Loucy (cell line): ENCODE results near the gene NAGS.

Source experiments
- H2AFZ ChIP-seq: fragments of 200-600 bp; sonication (generic); 2 replicates; pipeline ENCODE4 v1.6.0; 2016; ENCODE audit warnings: antibody characterized with exemption, mild to moderate bottlenecking, low read length, moderate library complexity
- H3F3A ChIP-seq: fragments of 200-600 bp; 2 replicates; pipeline ENCODE4 v1.6.0; 2016; ENCODE audit warnings: antibody characterized with exemption, low read depth, mild to moderate bottlenecking
- H3K27me3 ChIP-seq: fragments of 200-600 bp; sonication (generic); 2 replicates; pipeline ENCODE4 v1.6.1; 2014; ENCODE audit warnings: low read length, mild to moderate bottlenecking; ENCODE audit not compliant: insufficient read depth, poor library complexity, severe bottlenecking
- H3K36me3 ChIP-seq: fragments of 200-600 bp; sonication (generic); 2 replicates; pipeline ENCODE4 v1.6.1; 2016; ENCODE audit warnings: low read length; ENCODE audit not compliant: insufficient read depth
- H3K4me1 ChIP-seq: fragments of 200-600 bp; sonication (generic); 2 replicates; pipeline ENCODE4 v1.5.1; 2014; ENCODE audit warnings: low read length, mild to moderate bottlenecking; ENCODE audit not compliant: insufficient read depth, poor library complexity, severe bottlenecking
- H3K4me2 ChIP-seq: fragments of 200-600 bp; sonication (generic); 2 replicates; pipeline ENCODE4 v1.6.0; 2014; ENCODE audit warnings: antibody characterized with exemption, low read length, low read depth, mild to moderate bottlenecking; ENCODE audit not compliant: poor library complexity, severe bottlenecking
- H3K4me3 ChIP-seq: fragments of 200-600 bp; sonication (generic); 2 replicates; pipeline ENCODE4 v1.5.1; 2014; ENCODE audit warnings: low read length, mild to moderate bottlenecking, mixed read lengths; ENCODE audit not compliant: poor library complexity, severe bottlenecking
- H3K79me2 ChIP-seq: fragments of 200-600 bp; sonication (generic); 2 replicates; pipeline ENCODE4 v1.6.1; 2014; ENCODE audit warnings: low read length; ENCODE audit not compliant: insufficient read depth
- H3K9ac ChIP-seq: fragments of 200-600 bp; sonication (generic); 2 replicates; pipeline ENCODE4 v1.6.0; 2014; ENCODE audit warnings: mild to moderate bottlenecking, low read depth, low read length, moderate library complexity; ENCODE audit not compliant: poor library complexity, severe bottlenecking
- H3K9me2 ChIP-seq: fragments of 200-600 bp; sonication (generic); replicated peaks from 2 replicates; pipeline ENCODE4 v1.6.1; 2016; ENCODE audit warnings: low read depth, low read length, mixed read lengths
- H3K9me3 ChIP-seq: fragments of 200-600 bp; sonication (generic); 2 replicates; pipeline ENCODE4 v1.6.1; 2014; ENCODE audit warnings: mild to moderate bottlenecking, antibody characterized with exemption, low read length, low read depth; ENCODE audit not compliant: insufficient read depth
- H4K20me1 ChIP-seq: fragments of 200-600 bp; sonication (generic); 2 replicates; pipeline ENCODE4 v1.6.0; 2014; ENCODE audit warnings: antibody characterized with exemption, low read length, mild to moderate bottlenecking; ENCODE audit not compliant: insufficient read depth, poor library complexity, severe bottlenecking
- CTCF ChIP-seq: fragments of 200-600 bp; sonication (generic); conservative IDR thresholded peaks from 2 replicates; pipeline ENCODE4 v1.5.1; 2014; ENCODE audit warnings: mild to moderate bottlenecking, antibody characterized with exemption, low read length
- EZH2phosphoT487 ChIP-seq: fragments of 200-600 bp; IDR thresholded peaks from 2 replicates; pipeline ENCODE4 v1.6.1; 2018; ENCODE audit warnings: antibody characterized with exemption, mild to moderate bottlenecking, moderate library complexity, borderline replicate concordance

NAGS gene

GRCh38 chr17:44002141-44002848 lies 2.1 kb upstream of the NAGS start:
- Histone ChIP-seq H3K36me3 (no peaks in the 10 kb centered on the region), H3K9me2 (no peaks in the 10 kb centered on the region), H3F3A (no peaks in the 10 kb centered on the region), H3K79me2 (no peaks in the 10 kb centered on the region), H3K27me3 (no peaks in the 10 kb centered on the region), H4K20me1 (no peaks in the 10 kb centered on the region), H2AFZ (no peak overlapping the region), H3K4me2 (no peak overlapping the region), H3K9me3 (no peaks in the 10 kb centered on the region), H3K4me3 (no peak overlapping the region), H3K4me1 (peaks cover 4% of the 10 kb centered on the region), H3K9ac (no peak overlapping the region)
- TF ChIP-seq EZH2phosphoT487: no peak
- TF ChIP-seq CTCF: no peak

GRCh38 chr17:44004761-44005526 lies 522 bp downstream of the NAGS start:
- H3K4me2 ChIP-seq: no peak overlapping the region
- no peak overlapping the region for H2AFZ ChIP-seq
- peaks cover 9% of the 10 kb centered on the region for H3K4me1 ChIP-seq
- no peaks in the 10 kb centered on the region for H3K9me2 ChIP-seq
- no peak overlapping the region for H3K4me3 ChIP-seq
- no peaks in the 10 kb centered on the region for H3K9me3 ChIP-seq
- H3F3A ChIP-seq: no peaks in the 10 kb centered on the region
- no peak overlapping the region for H3K9ac ChIP-seq
- H4K20me1 ChIP-seq: no peaks in the 10 kb centered on the region
- no peaks in the 10 kb centered on the region for H3K27me3 ChIP-seq
- no peaks in the 10 kb centered on the region for H3K79me2 ChIP-seq
- TF ChIP-seq EZH2phosphoT487 (no peak), CTCF (no peak)
- H3K36me3 ChIP-seq: no peaks in the 10 kb centered on the region

GRCh38 chr17:44005527-44006271 lies 1.3 kb downstream of the NAGS start:
- no peak overlapping the region for H3K9ac ChIP-seq

More at GRCh38 chr17:44005527-44006271, 1.3 kb downstream of the NAGS start:
- Histone ChIP-seq H3K4me3 (no peak overlapping the region), H3K4me1 (peaks cover 9% of the 10 kb centered on the region), H3F3A (no peaks in the 10 kb centered on the region), H3K79me2 (no peaks in the 10 kb centered on the region), H3K27me3 (no peaks in the 10 kb centered on the region), H3K9me3 (no peaks in the 10 kb centered on the region), H3K9me2 (no peaks in the 10 kb centered on the region), H3K4me2 (no peak overlapping the region), H3K36me3 (no peaks in the 10 kb centered on the region), H2AFZ (no peak overlapping the region), H4K20me1 (no peaks in the 10 kb centered on the region)
- no peak for TF ChIP-seq EZH2phosphoT487
